ENCODE results near the gene BACH1. TPM values are rescaled to one million over a fixed set of nuclear protein-coding genes. Genes with fewer than 3 reads are reported as not detected.

BACH1 gene
- total RNA-seq, 1 donor from 2014 or later, result 69.2 TPM

DNA sequence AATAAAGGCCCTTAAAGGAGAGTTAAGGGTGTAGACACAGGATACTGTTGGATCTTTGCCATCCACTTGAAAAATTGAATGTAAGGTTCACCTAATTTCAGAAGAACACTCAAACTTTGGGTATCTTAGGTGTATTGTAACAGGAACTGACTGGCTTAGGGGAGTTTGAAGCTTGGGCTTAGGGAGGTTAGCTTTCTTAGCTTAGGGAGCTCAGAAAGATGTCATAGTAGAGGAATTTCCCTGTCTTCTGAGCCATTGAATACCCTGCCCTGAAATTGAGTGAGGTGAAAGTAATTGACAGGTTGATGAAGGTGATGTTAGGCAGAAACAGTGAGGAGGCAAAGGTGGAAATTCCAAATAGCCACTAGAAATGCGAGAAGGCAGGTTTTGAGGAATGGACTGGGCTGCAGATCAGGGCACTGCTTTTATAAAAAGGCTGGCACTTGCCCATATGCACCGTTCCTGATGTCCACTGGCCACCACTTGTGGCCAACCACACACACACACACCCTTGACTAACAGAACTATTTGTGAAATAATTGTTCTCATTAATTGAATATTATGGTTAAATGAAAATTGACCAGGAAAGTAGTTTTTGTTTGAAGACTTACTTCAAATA, 16.5 kb downstream of the BACH1 start:
- Mint-ChIP-seq H3K27ac (ENCODE audit: unreplicated experiment) (no peak overlapping the region), H3K9me3 (peaks cover 6% of the 10 kb centered on the region)

GRCh38 chr21:29316029-29316742, 17.5 kb downstream of the BACH1 start:
- Mint-ChIP-seq H3K9me3 (peaks cover 4% of the 10 kb centered on the region), H3K27ac (ENCODE audit: unreplicated experiment) (no peak overlapping the region)

More for the DNA sequence above, 16.5 kb downstream of the BACH1 start:
- no peak for DNase-seq (ENCODE audit: low read depth, low spot score)
- no peak overlapping the region for H3K4me3 Mint-ChIP-seq
- peaks cover 22% of the 10 kb centered on the region for H3K4me1 Mint-ChIP-seq
- TF ChIP-seq CTCF (conservative IDR thresholded peaks at IDR 0.05), result no peak
- H3K36me3 Mint-ChIP-seq (ENCODE audit: low read depth), result peaks cover 46% of the 10 kb centered on the region
- H3K27me3 Mint-ChIP-seq (ENCODE audit: low read depth), result no peaks in the 10 kb centered on the region

GRCh38 chr21:29316806-29317205, 18.1 kb downstream of the BACH1 start:
- H3K4me1 Mint-ChIP-seq, result peaks cover 22% of the 10 kb centered on the region
- no peak overlapping the region for H3K27ac Mint-ChIP-seq (ENCODE audit: unreplicated experiment)
- no peak for TF ChIP-seq CTCF (conservative IDR thresholded peaks at IDR 0.05)
- H3K27me3 Mint-ChIP-seq (ENCODE audit: low read depth), result no peaks in the 10 kb centered on the region
- H3K36me3 Mint-ChIP-seq (ENCODE audit: low read depth), result peaks cover 47% of the 10 kb centered on the region
- DNase-seq (ENCODE audit: low read depth, low spot score), result no peak
- peaks cover 6% of the 10 kb centered on the region for H3K9me3 Mint-ChIP-seq
- H3K4me3 Mint-ChIP-seq, result no peak overlapping the region

More at GRCh38 chr21:29316029-29316742, 17.5 kb downstream of the BACH1 start:
- no peak for DNase-seq (ENCODE audit: low read depth, low spot score)
- Mint-ChIP-seq H3K4me3 (no peak overlapping the region), H3K27me3 (ENCODE audit: low read depth) (no peaks in the 10 kb centered on the region), H3K4me1 (peaks cover 22% of the 10 kb centered on the region), H3K36me3 (ENCODE audit: low read depth) (peaks cover 48% of the 10 kb centered on the region)
- no peak for TF ChIP-seq CTCF (conservative IDR thresholded peaks at IDR 0.05)

DNA sequence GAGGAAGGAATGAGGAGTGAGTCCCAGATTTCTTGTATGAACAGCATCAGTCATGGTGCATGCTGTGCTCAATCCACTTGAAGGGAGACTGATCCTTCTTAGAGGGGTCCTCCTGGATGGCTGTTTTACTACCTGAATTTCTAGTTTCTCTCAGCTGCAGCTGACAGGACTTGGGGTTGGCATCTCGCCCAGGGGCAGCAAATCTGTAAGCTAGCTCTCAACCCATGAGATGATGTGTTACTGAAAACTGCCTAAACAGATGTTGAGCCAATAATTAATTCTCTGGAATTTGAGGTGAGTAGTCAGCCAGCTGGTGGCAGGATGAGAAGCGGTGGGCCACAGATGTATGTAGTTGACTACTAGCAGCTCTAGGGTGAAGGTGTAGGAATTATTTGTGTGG, 19.6 kb downstream of the BACH1 start:
- Mint-ChIP-seq H3K27ac (ENCODE audit: unreplicated experiment) (no peak overlapping the region), H3K27me3 (ENCODE audit: low read depth) (no peaks in the 10 kb centered on the region), H3K4me3 (no peak overlapping the region), H3K36me3 (ENCODE audit: low read depth) (peaks cover 41% of the 10 kb centered on the region), H3K4me1 (peaks cover 16% of the 10 kb centered on the region), H3K9me3 (peaks cover 3% of the 10 kb centered on the region)
- DNase-seq (ENCODE audit: low read depth, low spot score), result no peak
- no peak for TF ChIP-seq CTCF (conservative IDR thresholded peaks at IDR 0.05)

DNA sequence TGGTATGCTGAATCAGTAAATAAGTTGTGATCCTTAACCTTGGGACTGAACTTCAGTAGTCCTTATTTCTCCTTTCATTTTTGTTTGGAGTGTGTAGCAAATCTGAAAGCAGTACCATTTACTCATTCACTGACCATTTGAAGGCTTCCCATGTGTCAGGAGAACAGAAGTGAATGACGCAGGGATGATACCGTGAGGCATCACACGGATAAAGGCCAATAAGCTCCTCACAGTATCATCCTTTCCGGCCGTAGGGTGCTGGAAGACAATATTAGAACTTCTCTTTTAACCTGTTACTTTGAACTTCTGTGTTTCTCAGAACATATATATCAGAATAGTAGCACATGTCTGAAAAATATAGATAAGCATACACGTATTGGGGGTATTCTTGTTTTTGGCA, 21.3 kb downstream of the BACH1 start:
- DNase-seq (ENCODE audit: low read depth, low spot score), result no peak
- Mint-ChIP-seq H3K27me3 (ENCODE audit: low read depth) (no peaks in the 10 kb centered on the region), H3K4me3 (no peak overlapping the region), H3K9me3 (peaks cover 3% of the 10 kb centered on the region), H3K27ac (ENCODE audit: unreplicated experiment) (no peak overlapping the region), H3K4me1 (peaks cover 10% of the 10 kb centered on the region), H3K36me3 (ENCODE audit: low read depth) (peaks cover 45% of the 10 kb centered on the region)
- TF ChIP-seq CTCF (conservative IDR thresholded peaks at IDR 0.05), result no peak

Measured in neural crest cell (in vitro differentiated cells).